ENCODE data around the gene TELO2.
"Not testable (repeated sequence)": the region's sequence is repeated elsewhere in the genome, so short reads cannot be mapped to it uniquely, and the experiment has no call there.

Gene TELO2

GRCh38 chr16:1466968-1467521, 26.1 kb upstream of the TELO2 start:
- no peak overlapping the region for H2AFZ ChIP-seq (ENCODE audit: low read length)
- no peak overlapping the region for H3K4me2 ChIP-seq (ENCODE audit: low read length)
- H3K27ac ChIP-seq (ENCODE audit: low read depth, low read length, poor library complexity, severe bottlenecking), result no peak overlapping the region
- no peaks in the 10 kb centered on the region for H4K20me1 ChIP-seq (ENCODE audit: insufficient read depth, low read length)
- H3K9me3 ChIP-seq (ENCODE audit: low read length), result no peaks in the 10 kb centered on the region
- H3K36me3 ChIP-seq (ENCODE audit: insufficient read depth, low read length), result no peaks in the 10 kb centered on the region
- H3F3A ChIP-seq (ENCODE audit: insufficient read depth, low read length), result no peaks in the 10 kb centered on the region
- H3K4me3 ChIP-seq (ENCODE audit: low read depth, low read length, poor library complexity, severe bottlenecking), result no peak overlapping the region
- no peaks in the 10 kb centered on the region for H3K9me2 ChIP-seq (ENCODE audit: low read depth, low read length)
- no peaks in the 10 kb centered on the region for H3K4me1 ChIP-seq (ENCODE audit: insufficient read depth, low read length, severe bottlenecking)
- peaks cover 10% of the 10 kb centered on the region for H3K79me2 ChIP-seq (ENCODE audit: insufficient read depth, low read length)
- no peaks in the 10 kb centered on the region for H3K27me3 ChIP-seq (ENCODE audit: insufficient read depth, low read length)
- no peak for TF ChIP-seq CTCF (IDR thresholded peaks at IDR 0.05; ENCODE audit: low read length)
- no peak overlapping the region for H3K9ac ChIP-seq (ENCODE audit: low read length)

GRCh38 chr16:1468426-1468810, 24.7 kb upstream of the TELO2 start:
- Histone ChIP-seq H3F3A (ENCODE audit: insufficient read depth, low read length) (no peaks in the 10 kb centered on the region), H3K9me3 (ENCODE audit: low read length) (no peaks in the 10 kb centered on the region), H3K9me2 (ENCODE audit: low read depth, low read length) (no peaks in the 10 kb centered on the region), H3K4me1 (ENCODE audit: insufficient read depth, low read length, severe bottlenecking) (peaks cover 8% of the 10 kb centered on the region), H3K27ac (ENCODE audit: low read depth, low read length, poor library complexity, severe bottlenecking) (no peak overlapping the region), H3K4me3 (ENCODE audit: low read depth, low read length, poor library complexity, severe bottlenecking) (no peak overlapping the region), H3K27me3 (ENCODE audit: insufficient read depth, low read length) (no peaks in the 10 kb centered on the region), H4K20me1 (ENCODE audit: insufficient read depth, low read length) (no peaks in the 10 kb centered on the region), H3K79me2 (ENCODE audit: insufficient read depth, low read length) (peaks cover 10% of the 10 kb centered on the region), H3K9ac (ENCODE audit: low read length) (no peak overlapping the region), H3K4me2 (ENCODE audit: low read length) (no peak overlapping the region), H2AFZ (ENCODE audit: low read length) (no peak overlapping the region), H3K36me3 (ENCODE audit: insufficient read depth, low read length) (no peaks in the 10 kb centered on the region)
- TF ChIP-seq CTCF (IDR thresholded peaks at IDR 0.05; ENCODE audit: low read length) (no peak), EZH2 (IDR thresholded peaks at IDR 0.05; ENCODE audit: borderline replicate concordance, low read length) (no peak)

GRCh38 chr16:1469141-1469540, 24.0 kb upstream of the TELO2 start:
- not testable (repeated sequence) for H4K20me1 ChIP-seq (ENCODE audit: insufficient read depth, low read length); H3K4me3 ChIP-seq (ENCODE audit: low read depth, low read length, poor library complexity, severe bottlenecking); H3K27me3 ChIP-seq (ENCODE audit: insufficient read depth, low read length); H3K9ac ChIP-seq (ENCODE audit: low read length); H3K4me2 ChIP-seq (ENCODE audit: low read length); H2AFZ ChIP-seq (ENCODE audit: low read length); H3K9me2 ChIP-seq (ENCODE audit: low read depth, low read length); H3K27ac ChIP-seq (ENCODE audit: low read depth, low read length, poor library complexity, severe bottlenecking); H3K9me3 ChIP-seq (ENCODE audit: low read length); H3F3A ChIP-seq (ENCODE audit: insufficient read depth, low read length); H3K36me3 ChIP-seq (ENCODE audit: insufficient read depth, low read length)
- Histone ChIP-seq H3K4me1 (ENCODE audit: insufficient read depth, low read length, severe bottlenecking) (peaks cover 15% of the 10 kb centered on the region), H3K79me2 (ENCODE audit: insufficient read depth, low read length) (peaks cover 13% of the 10 kb centered on the region)

- Histone ChIP-seq H3K9me2 (ENCODE audit: low read depth, low read length) (no peaks in the 10 kb centered on the region), H3K9ac (ENCODE audit: low read length) (no peak overlapping the region), H3K4me2 (ENCODE audit: low read length) (no peak overlapping the region), H3K4me3 (ENCODE audit: low read depth, low read length, poor library complexity, severe bottlenecking) (no peak overlapping the region), H3K27me3 (ENCODE audit: insufficient read depth, low read length) (no peaks in the 10 kb centered on the region), H4K20me1 (ENCODE audit: insufficient read depth, low read length) (no peaks in the 10 kb centered on the region), H2AFZ (ENCODE audit: low read length) (no peak overlapping the region), H3F3A (ENCODE audit: insufficient read depth, low read length) (no peaks in the 10 kb centered on the region), H3K79me2 (ENCODE audit: insufficient read depth, low read length) (peaks cover 15% of the 10 kb centered on the region), H3K4me1 (ENCODE audit: insufficient read depth, low read length, severe bottlenecking) (peaks cover 18% of the 10 kb centered on the region), H3K36me3 (ENCODE audit: insufficient read depth, low read length) (no peaks in the 10 kb centered on the region), H3K27ac (ENCODE audit: low read depth, low read length, poor library complexity, severe bottlenecking) (no peak overlapping the region), H3K9me3 (ENCODE audit: low read length) (no peaks in the 10 kb centered on the region)
- TF ChIP-seq CTCF (IDR thresholded peaks at IDR 0.05; ENCODE audit: low read length) (no peak), EZH2 (IDR thresholded peaks at IDR 0.05; ENCODE audit: borderline replicate concordance, low read length) (no peak)
These were observed 23.4 kb upstream of the TELO2 start for GRCh38 chr16:1469693-1470201.
